ENCODE results near the gene CCDC63.

Gene CCDC63

DNA sequence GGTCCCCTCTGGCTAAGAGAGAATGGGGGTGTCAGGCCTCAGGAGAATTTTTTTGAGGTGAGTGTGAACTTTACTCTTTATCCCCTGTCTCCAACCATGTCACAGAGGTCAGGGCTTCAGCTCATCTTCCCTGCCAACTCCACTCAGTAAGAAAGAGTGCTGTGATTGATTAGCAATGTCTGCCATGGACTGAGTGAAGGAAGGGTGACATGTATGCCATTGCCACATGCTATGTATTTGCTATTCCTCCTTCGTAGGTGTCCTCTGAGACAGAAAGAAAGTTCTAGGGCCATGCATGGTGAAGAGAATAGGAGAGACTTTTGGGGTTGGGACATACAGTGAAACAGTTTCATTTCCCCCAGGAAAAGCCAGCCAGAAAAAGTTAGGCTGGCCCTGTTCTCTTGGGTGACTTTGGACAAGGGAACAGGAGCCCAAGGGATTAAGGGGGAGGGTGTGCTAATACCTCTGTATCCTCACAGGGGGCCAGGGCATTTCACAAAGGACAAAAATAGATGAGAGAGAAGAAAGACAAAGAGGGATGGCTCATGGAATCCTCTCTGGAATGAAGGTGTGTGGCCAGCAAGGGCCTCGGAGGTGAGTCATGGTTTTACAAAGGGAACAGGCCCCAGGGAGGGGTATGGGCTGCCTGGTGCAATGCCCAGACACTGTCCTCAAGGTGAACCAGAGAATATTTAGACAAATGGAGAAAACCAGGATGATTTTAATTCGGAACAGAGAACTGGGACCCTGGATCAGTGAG is 87.5 kb downstream of the CCDC63 start:
- Histone ChIP-seq H3K27ac (no peak overlapping the region), H3K36me3 (ENCODE audit: control insufficient read depth, insufficient read depth, low read length) (no peaks in the 10 kb centered on the region), H3K9ac (no peak overlapping the region), H3K4me3 (ENCODE audit: low read depth, low read length) (no peak overlapping the region), H3K9me3 (ENCODE audit: control insufficient read depth, low read length) (no peaks in the 10 kb centered on the region), H3K79me2 (no peaks in the 10 kb centered on the region), H3K4me2 (ENCODE audit: low read length) (no peak overlapping the region), H3K27me3 (ENCODE audit: control insufficient read depth, insufficient read depth, low read length) (no peaks in the 10 kb centered on the region), H2AFZ (no peak overlapping the region), H3K4me1 (peaks cover 2% of the 10 kb centered on the region)
- TF ChIP-seq, protein P1, sequence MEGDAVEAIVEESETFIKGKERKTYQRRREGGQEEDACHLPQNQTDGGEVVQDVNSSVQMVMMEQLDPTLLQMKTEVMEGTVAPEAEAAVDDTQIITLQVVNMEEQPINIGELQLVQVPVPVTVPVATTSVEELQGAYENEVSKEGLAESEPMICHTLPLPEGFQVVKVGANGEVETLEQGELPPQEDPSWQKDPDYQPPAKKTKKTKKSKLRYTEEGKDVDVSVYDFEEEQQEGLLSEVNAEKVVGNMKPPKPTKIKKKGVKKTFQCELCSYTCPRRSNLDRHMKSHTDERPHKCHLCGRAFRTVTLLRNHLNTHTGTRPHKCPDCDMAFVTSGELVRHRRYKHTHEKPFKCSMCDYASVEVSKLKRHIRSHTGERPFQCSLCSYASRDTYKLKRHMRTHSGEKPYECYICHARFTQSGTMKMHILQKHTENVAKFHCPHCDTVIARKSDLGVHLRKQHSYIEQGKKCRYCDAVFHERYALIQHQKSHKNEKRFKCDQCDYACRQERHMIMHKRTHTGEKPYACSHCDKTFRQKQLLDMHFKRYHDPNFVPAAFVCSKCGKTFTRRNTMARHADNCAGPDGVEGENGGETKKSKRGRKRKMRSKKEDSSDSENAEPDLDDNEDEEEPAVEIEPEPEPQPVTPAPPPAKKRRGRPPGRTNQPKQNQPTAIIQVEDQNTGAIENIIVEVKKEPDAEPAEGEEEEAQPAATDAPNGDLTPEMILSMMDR (IDR thresholded peaks at IDR 0.05), result no peak

DNA sequence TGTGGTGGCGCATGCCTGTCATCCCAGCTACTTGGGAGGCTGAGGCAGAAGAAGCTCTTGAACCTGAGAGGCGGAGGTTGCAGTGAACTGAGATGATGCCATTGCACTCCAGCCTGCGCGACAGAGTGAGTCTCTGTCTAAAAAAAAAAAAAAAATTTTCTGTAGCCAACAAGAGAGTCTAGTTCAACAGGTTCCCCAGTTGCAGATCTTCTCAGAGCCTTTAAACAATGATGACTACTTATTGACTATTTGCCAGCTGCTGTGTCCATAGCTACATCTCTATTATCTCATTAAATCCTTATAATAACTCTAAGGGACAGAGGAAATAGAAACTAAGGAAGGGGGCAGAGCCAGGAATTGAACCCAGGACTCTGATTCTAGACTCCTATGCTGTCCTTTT is 88.8 kb downstream of the CCDC63 start:
- H3K9me3 ChIP-seq (ENCODE audit: control insufficient read depth, low read length), result no peaks in the 10 kb centered on the region
- H3K27ac ChIP-seq, result no peak overlapping the region
- peaks cover 2% of the 10 kb centered on the region for H3K4me1 ChIP-seq
- no peak overlapping the region for H3K4me3 ChIP-seq (ENCODE audit: low read depth, low read length)
- TF ChIP-seq, protein P1 (IDR thresholded peaks at IDR 0.05), result no peak
- H3K27me3 ChIP-seq (ENCODE audit: control insufficient read depth, insufficient read depth, low read length), result no peaks in the 10 kb centered on the region
- H3K79me2 ChIP-seq, result no peaks in the 10 kb centered on the region
- no peak overlapping the region for H3K9ac ChIP-seq
- H2AFZ ChIP-seq, result no peak overlapping the region
- no peaks in the 10 kb centered on the region for H3K36me3 ChIP-seq (ENCODE audit: control insufficient read depth, insufficient read depth, low read length)
- no peak overlapping the region for H3K4me2 ChIP-seq (ENCODE audit: low read length)

DNA sequence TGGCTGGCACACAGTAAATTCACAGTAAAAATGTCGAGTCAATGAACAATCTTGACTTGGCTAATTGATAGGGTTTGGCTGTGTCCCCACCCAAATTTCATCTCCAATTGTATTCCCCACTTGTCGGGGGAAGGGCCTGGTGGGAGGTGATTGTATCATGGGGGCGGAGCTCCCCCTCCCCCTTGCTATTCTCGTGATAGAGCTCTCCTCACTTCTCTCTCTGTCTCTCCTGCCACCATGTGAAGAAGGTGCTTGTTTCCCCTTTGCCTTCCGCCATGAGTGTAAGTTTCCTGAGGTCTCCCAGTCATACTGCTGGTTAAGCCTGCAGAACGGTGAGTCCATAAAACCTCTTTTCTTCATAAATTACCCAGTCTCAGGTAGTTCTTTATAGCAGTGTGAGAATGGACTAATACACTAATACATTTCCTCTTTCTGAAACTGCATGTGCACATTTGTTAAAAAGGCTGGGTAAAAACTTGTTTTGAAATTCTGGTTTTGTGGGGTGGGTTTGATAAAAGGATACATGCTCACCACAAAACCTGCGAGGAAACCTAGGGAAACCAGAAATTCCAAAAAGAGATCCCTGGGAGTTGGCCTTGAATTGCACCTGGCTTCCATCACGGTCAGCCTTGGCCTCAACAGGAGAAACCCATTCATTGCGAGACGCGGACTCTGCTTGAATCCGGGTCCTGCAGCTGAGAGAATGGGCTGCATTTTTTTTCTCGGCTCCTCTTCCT is 89.7 kb downstream of the CCDC63 start:
- no peak overlapping the region for H3K27ac ChIP-seq
- no peak overlapping the region for H2AFZ ChIP-seq
- no peak overlapping the region for H3K4me2 ChIP-seq (ENCODE audit: low read length)
- no peak overlapping the region for H3K9ac ChIP-seq
- no peaks in the 10 kb centered on the region for H3K36me3 ChIP-seq (ENCODE audit: control insufficient read depth, insufficient read depth, low read length)
- peaks cover 2% of the 10 kb centered on the region for H3K4me1 ChIP-seq
- TF ChIP-seq, protein P1 (IDR thresholded peaks at IDR 0.05), result no peak
- no peak overlapping the region for H3K4me3 ChIP-seq (ENCODE audit: low read depth, low read length)
- no peaks in the 10 kb centered on the region for H3K9me3 ChIP-seq (ENCODE audit: control insufficient read depth, low read length)
- no peaks in the 10 kb centered on the region for H3K27me3 ChIP-seq (ENCODE audit: control insufficient read depth, insufficient read depth, low read length)
- no peaks in the 10 kb centered on the region for H3K79me2 ChIP-seq

DNA sequence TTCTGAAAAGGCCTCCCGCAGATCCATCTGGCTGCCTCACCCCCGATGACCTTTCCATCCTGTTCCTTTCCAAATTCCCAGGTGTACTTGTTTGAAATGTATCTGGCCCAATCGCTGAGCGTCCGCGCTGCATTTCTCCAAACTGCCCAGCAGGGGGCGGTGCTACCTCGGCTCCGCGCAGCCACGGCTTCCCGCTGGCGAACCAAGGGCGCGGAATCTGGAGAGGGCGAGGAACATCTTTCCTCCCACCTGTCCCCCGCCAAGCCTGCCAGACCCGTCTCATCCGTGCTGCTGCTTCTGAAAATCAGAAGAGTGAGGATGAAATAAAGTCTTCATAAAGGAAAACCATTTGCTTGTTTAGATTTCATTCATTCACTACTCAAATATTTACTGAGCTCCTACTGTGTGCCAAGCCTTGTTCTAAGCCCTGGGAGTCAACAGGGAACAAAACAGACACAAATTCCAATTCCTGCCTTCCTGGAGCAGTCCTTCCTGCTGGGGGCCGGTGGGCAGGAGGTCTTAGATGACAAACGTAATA is 90.4 kb downstream of the CCDC63 start:
- H3K79me2 ChIP-seq, result no peaks in the 10 kb centered on the region
- H3K36me3 ChIP-seq (ENCODE audit: control insufficient read depth, insufficient read depth, low read length), result no peaks in the 10 kb centered on the region
- H3K4me3 ChIP-seq (ENCODE audit: low read depth, low read length), result no peak overlapping the region
- no peaks in the 10 kb centered on the region for H3K9me3 ChIP-seq (ENCODE audit: control insufficient read depth, low read length)
- no peaks in the 10 kb centered on the region for H3K27me3 ChIP-seq (ENCODE audit: control insufficient read depth, insufficient read depth, low read length)
- H2AFZ ChIP-seq, result peak overlapping the region; percentile 41
- TF ChIP-seq, protein P1 (IDR thresholded peaks at IDR 0.05), result peak; percentile 95
- no peak overlapping the region for H3K27ac ChIP-seq
- H3K4me1 ChIP-seq, result peaks cover 2% of the 10 kb centered on the region
- no peak overlapping the region for H3K9ac ChIP-seq
- no peak overlapping the region for H3K4me2 ChIP-seq (ENCODE audit: low read length)

All from parathyroid adenoma (tissue), 2 donors.